GM23248 (cell line): ENCODE data around the gene CIROP.

Experiments
- EZH2 ChIP-seq: fragments of 200-600 bp; sonication (generic); IDR thresholded peaks from 2 replicates; pipeline ENCODE4 v1.6.1; 2018; ENCODE audit warnings: antibody characterized with exemption, mild to moderate bottlenecking; ENCODE audit not compliant: insufficient read depth, poor library complexity, severe bottlenecking
- EZH2phosphoT487 ChIP-seq: fragments of 200-600 bp; sonication (generic); IDR thresholded peaks from 2 replicates; pipeline ENCODE4 v1.6.1; 2018; ENCODE audit warnings: antibody characterized with exemption, moderate library complexity, mild to moderate bottlenecking, low read depth; ENCODE audit not compliant: insufficient read depth

GRCh38 chr14:23058654-23059504 is 45.9 kb downstream of the CIROP start:
- no peak for TF ChIP-seq EZH2phosphoT487
- TF ChIP-seq EZH2: no peak
